OCI-M1 (cell line): ENCODE data around the gene ITFG1.
"Not testable (repeated sequence)": the region's sequence is repeated elsewhere in the genome, so short reads cannot be mapped to it uniquely, and the experiment has no call there.

Experiments used
- DNase-seq: peaks from one replicate; lab custom pipeline; 2025; lab: John Stamatoyannopoulos, UW

The ITFG1 gene

GRCh38 chr16:47473004-47473403 is 12.1 kb upstream of the ITFG1 start:
- DNase-seq = not testable (repeated sequence)

GRCh38 chr16:47470810-47471209 is 9.9 kb upstream of the ITFG1 start:
- DNase-seq = no peak

- no peak for DNase-seq
Measured at GRCh38 chr16:47470211-47470610, 9.3 kb upstream of the ITFG1 start.

GRCh38 chr16:47469227-47469626 is 8.4 kb upstream of the ITFG1 start:
- DNase-seq = no peak

- DNase-seq = peak; percentile 84
Measured at GRCh38 chr16:47468070-47468689, 7.3 kb upstream of the ITFG1 start.

GRCh38 chr16:47467501-47467900 is 6.6 kb upstream of the ITFG1 start:
- peak; percentile 55 for DNase-seq

- peak; percentile 10 for DNase-seq
Measured at GRCh38 chr16:47465919-47466630, 5.2 kb upstream of the ITFG1 start.

- no peak for DNase-seq
Measured at GRCh38 chr16:47463771-47464624, 3.1 kb upstream of the ITFG1 start.

GRCh38 chr16:47461598-47462266 is 869 bp upstream of the ITFG1 start:
- peak; percentile 86 for DNase-seq

GRCh38 chr16:47460359-47460710 is 528 bp downstream of the ITFG1 start:
- DNase-seq = no peak

- no peak for DNase-seq
Measured at GRCh38 chr16:47459603-47460002, 1.3 kb downstream of the ITFG1 start.

GRCh38 chr16:47458331-47458730 is 2.5 kb downstream of the ITFG1 start:
- no peak for DNase-seq

- no peak for DNase-seq
Measured at GRCh38 chr16:47449788-47450187, 11.1 kb downstream of the ITFG1 start.

- no peak for DNase-seq
Measured at GRCh38 chr16:47448830-47449575, 11.9 kb downstream of the ITFG1 start.

- no peak for DNase-seq
Measured at GRCh38 chr16:47446431-47446830, 14.4 kb downstream of the ITFG1 start.

GRCh38 chr16:47442884-47443283 is 18.0 kb downstream of the ITFG1 start:
- not testable (repeated sequence) for DNase-seq

GRCh38 chr16:47440066-47440465 is 20.8 kb downstream of the ITFG1 start:
- not testable (repeated sequence) for DNase-seq

- not testable (repeated sequence) for DNase-seq
Measured at GRCh38 chr16:47434274-47434673, 26.6 kb downstream of the ITFG1 start.

GRCh38 chr16:47431960-47432359 is 28.9 kb downstream of the ITFG1 start:
- DNase-seq = no peak

GRCh38 chr16:47426806-47427205 is 34.1 kb downstream of the ITFG1 start:
- DNase-seq = no peak

- no peak for DNase-seq
Measured at GRCh38 chr16:47424846-47425245, 36.0 kb downstream of the ITFG1 start.

GRCh38 chr16:47416869-47417268 is 44.0 kb downstream of the ITFG1 start:
- no peak for DNase-seq
